AG09319 (cell line): Measurements from ENCODE around the gene MTHFR.

Experiments
- DNase-seq: peaks from one replicate; pipeline ENCODE4 v3.0.0-alpha.2; 2010; ENCODE audit warnings: low read depth; ENCODE audit errors: extremely low read depth
- CTCF ChIP-seq: IDR thresholded peaks from 2 replicates; pipeline ENCODE4 v1.5.1; 2011; ENCODE audit warnings: low read depth, mild to moderate bottlenecking, inconsistent platforms, low read length, moderate library complexity

Gene MTHFR

DNA sequence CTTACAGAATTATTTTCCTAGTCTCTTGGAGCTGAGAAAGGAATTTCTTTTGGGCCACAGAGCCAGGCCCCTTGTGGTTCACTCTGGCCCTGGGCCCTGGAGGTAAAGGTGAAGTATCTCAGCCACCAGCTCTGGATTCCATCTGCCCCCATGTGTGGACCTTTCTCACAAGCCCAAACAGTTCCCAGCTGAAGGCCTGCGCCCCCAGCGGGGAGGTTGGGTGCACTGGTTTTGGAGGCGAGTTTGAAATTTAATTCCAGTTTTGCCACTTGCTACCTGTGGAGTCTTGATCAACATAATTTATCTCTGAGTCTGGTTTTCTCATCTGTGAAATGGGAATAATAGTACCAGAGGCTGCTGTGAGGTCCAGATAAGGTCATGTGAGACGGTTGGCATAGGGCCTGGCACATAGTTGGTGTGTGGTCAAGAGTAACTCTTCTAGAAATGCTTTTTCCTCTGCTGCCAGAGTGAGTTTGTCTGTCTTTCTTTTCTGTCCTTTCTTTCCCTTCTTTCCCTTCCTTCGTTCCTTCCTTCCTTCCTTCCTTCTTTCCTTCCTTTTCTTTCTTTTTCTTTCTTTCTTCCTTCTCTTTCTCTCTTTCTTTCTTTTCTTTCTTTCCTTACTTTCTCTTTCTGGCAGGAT, 63.7 kb downstream of the MTHFR start:
- DNase-seq, result no peak

GRCh38 chr1:11741482-11741881, 64.3 kb downstream of the MTHFR start:
- no peak for TF ChIP-seq CTCF
- DNase-seq, result no peak

More for the DNA sequence above, 63.7 kb downstream of the MTHFR start:
- TF ChIP-seq CTCF, result no peak

GRCh38 chr1:11740258-11741192, 65.2 kb downstream of the MTHFR start:
- no peak for TF ChIP-seq CTCF
- no peak for DNase-seq

- no peak for DNase-seq
- no peak for TF ChIP-seq CTCF
Measured at GRCh38 chr1:11738783-11739182, 67.0 kb downstream of the MTHFR start.

GRCh38 chr1:11738096-11738495, 67.7 kb downstream of the MTHFR start:
- DNase-seq, result no peak
- TF ChIP-seq CTCF, result no peak

GRCh38 chr1:11736746-11737639, 68.8 kb downstream of the MTHFR start:
- no peak for DNase-seq
- no peak for TF ChIP-seq CTCF
